ENCODE measurements around the gene RNF183.

DNA sequence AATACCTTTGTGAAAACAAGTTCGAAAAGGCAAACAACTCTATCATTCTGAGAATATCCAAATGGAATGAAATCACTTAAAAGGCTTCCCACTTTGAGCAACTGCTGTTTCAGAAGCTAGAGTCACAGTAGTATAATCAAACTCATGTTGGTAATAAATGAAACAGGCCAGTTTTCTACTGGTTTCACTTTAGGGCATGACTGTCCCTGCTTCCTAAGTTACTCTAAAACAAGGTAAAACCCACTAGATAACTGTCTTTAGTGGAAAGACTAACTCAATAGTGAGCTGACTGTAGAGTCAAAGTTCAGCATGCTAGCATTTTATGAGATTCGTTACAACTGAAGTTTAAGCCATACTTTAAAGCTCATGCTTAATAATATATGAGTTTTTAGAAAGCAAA lies 33.8 kb downstream of the RNF183 start:
- TF ChIP-seq CTCF (IDR thresholded peaks at IDR 0.05) (no peak), POLR2A (IDR thresholded peaks at IDR 0.05) (no peak)
